HEK293 (cell line): Measurements from ENCODE around the gene DBNL.
A peak's percentile ranks its signal among the peaks of the same experiment; 100 is the strongest.

ENCODE experiments used
- CTCF ChIA-PET: fragments of 350-600 bp; formaldehyde crosslinking; extraction: SDS; loops from one replicate; lab custom pipeline; 2021; ENCODE audit warnings: antibody characterized with exemption; lab: Yijun Ruan, JAX
- POLR2A ChIA-PET: fragments of 300-600 bp; formaldehyde crosslinking; extraction: SDS; loops from one replicate; lab custom pipeline; 2020; ENCODE audit warnings: antibody characterized with exemption, inconsistent platforms; lab: Yijun Ruan, JAX
- H3K27ac ChIP-seq: fragments of 200-500 bp; sonication (Bioruptor generic); 2 replicates; pipeline ENCODE4 v1.5.1; 2014; ENCODE audit warnings: low read depth, low read length, control low read depth, inconsistent platforms; ENCODE audit errors: extremely low read depth
- H3K36me3 ChIP-seq, 2 experiments: fragments of 200-500 bp in 1 of 2; sonication (Bioruptor generic) in 1 of 2; 1 replicate in 1 of 2; 2 replicates in 1 of 2; pipeline ENCODE4 v1.5.1; 2014 to 2017; ENCODE audit warnings: inconsistent platforms in 2 of 2, low read length in 2 of 2; ENCODE audit not compliant: control insufficient read depth in 2 of 2, insufficient read depth in 1 of 2
- H3K4me1 ChIP-seq: fragments of 200-500 bp; sonication (Bioruptor generic); 2 replicates; pipeline ENCODE4 v1.5.1; 2014; ENCODE audit warnings: mild to moderate bottlenecking, low read length, inconsistent platforms; ENCODE audit not compliant: control insufficient read depth, insufficient read depth
- H3K4me3 ChIP-seq: 2 replicates; pipeline ENCODE4 v1.5.1; 2011; ENCODE audit warnings: low read depth, mild to moderate bottlenecking, control low read depth, low read length, moderate library complexity
- H3K9me3 ChIP-seq: fragments of 200-500 bp; sonication (Bioruptor generic); 2 replicates; pipeline ENCODE4 v1.5.1; 2014; ENCODE audit warnings: low read depth, low read length, inconsistent platforms; ENCODE audit not compliant: control insufficient read depth, insufficient read depth
- AEBP2 ChIP-seq: fragments of 450-650 bp; formaldehyde crosslinking; IDR thresholded peaks from 2 replicates; pipeline ENCODE4 v1.5.1; 2016; ENCODE audit warnings: missing biosample characterization, missing genetic modification characterization, borderline replicate concordance
- BCL11A ChIP-seq: fragments of 450-650 bp; formaldehyde crosslinking; IDR thresholded peaks from 2 replicates; pipeline ENCODE4 v1.5.1; 2016; ENCODE audit warnings: low read depth, missing biosample characterization, missing genetic modification characterization
- ELK4 ChIP-seq: IDR thresholded peaks from 2 replicates; pipeline ENCODE4 v1.6.1; 2011; ENCODE audit warnings: mild to moderate bottlenecking, low read depth, low read length, borderline replicate concordance
- GLIS1 ChIP-seq: fragments of 450-650 bp; formaldehyde crosslinking; IDR thresholded peaks from 2 replicates; pipeline ENCODE4 v1.5.1; 2016; ENCODE audit warnings: missing biosample characterization, missing genetic modification characterization
- KLF16 ChIP-seq: fragments of 450-650 bp; formaldehyde crosslinking; IDR thresholded peaks from 2 replicates; pipeline ENCODE4 v1.5.1; 2017; ENCODE audit warnings: missing biosample characterization, missing genetic modification characterization
- KLF17 ChIP-seq: fragments of 450-650 bp; formaldehyde crosslinking; IDR thresholded peaks from 2 replicates; pipeline ENCODE4 v1.5.1; 2016; ENCODE audit warnings: missing biosample characterization, missing genetic modification characterization
- RBAK ChIP-seq: fragments of 450-650 bp; formaldehyde crosslinking; IDR thresholded peaks from 2 replicates; pipeline ENCODE4 v1.5.1; 2016; ENCODE audit warnings: missing biosample characterization, missing genetic modification characterization
- REST ChIP-seq: fragments of 450-650 bp; formaldehyde crosslinking; IDR thresholded peaks from 2 replicates; pipeline ENCODE4 v1.5.1; 2016; ENCODE audit warnings: missing biosample characterization, missing genetic modification characterization
- ZBTB17 ChIP-seq: fragments of 450-650 bp; formaldehyde crosslinking; IDR thresholded peaks from 2 replicates; pipeline ENCODE4 v1.5.1; 2016; ENCODE audit warnings: missing biosample characterization, missing genetic modification characterization
- ZNF16 ChIP-seq: fragments of 450-650 bp; formaldehyde crosslinking; IDR thresholded peaks from 2 replicates; pipeline ENCODE4 v1.5.1; 2016; ENCODE audit warnings: low read depth, missing biosample characterization, missing genetic modification characterization
- ZNF221 ChIP-seq: fragments of 450-650 bp; formaldehyde crosslinking; IDR thresholded peaks from 2 replicates; pipeline ENCODE4 v1.5.1; 2017; ENCODE audit warnings: missing biosample characterization, missing genetic modification characterization, borderline replicate concordance
- ZNF433 ChIP-seq: fragments of 450-650 bp; formaldehyde crosslinking; IDR thresholded peaks from 2 replicates; pipeline ENCODE4 v1.5.1; 2016; ENCODE audit warnings: missing biosample characterization, missing genetic modification characterization, low read depth
- ZNF514 ChIP-seq: fragments of 450-650 bp; formaldehyde crosslinking; IDR thresholded peaks from 2 replicates; pipeline ENCODE4 v1.5.1; 2016; ENCODE audit warnings: missing biosample characterization, missing genetic modification characterization
- ZNF571 ChIP-seq: fragments of 450-650 bp; formaldehyde crosslinking; IDR thresholded peaks from 2 replicates; pipeline ENCODE4 v1.5.0; 2017; ENCODE audit warnings: missing biosample characterization, missing genetic modification characterization
- ZNF580 ChIP-seq: fragments of 450-650 bp; formaldehyde crosslinking; IDR thresholded peaks from 2 replicates; pipeline ENCODE4 v1.5.1; 2016; ENCODE audit warnings: missing biosample characterization, missing genetic modification characterization
- ZNF610 ChIP-seq: fragments of 450-650 bp; formaldehyde crosslinking; IDR thresholded peaks from 2 replicates; pipeline ENCODE4 v1.5.1; 2016; ENCODE audit warnings: missing biosample characterization, missing genetic modification characterization, borderline replicate concordance
- ZNF626 ChIP-seq: fragments of 450-650 bp; sonication (Bioruptor Pico); formaldehyde crosslinking; IDR thresholded peaks from 2 replicates; pipeline ENCODE4 v1.5.1; 2018; ENCODE audit warnings: missing biosample characterization, missing genetic modification characterization, inconsistent platforms
- ZNF670 ChIP-seq: fragments of 450-650 bp; formaldehyde crosslinking; IDR thresholded peaks from 2 replicates; pipeline ENCODE4 v1.5.1; 2016; ENCODE audit warnings: missing biosample characterization, missing genetic modification characterization, low read depth
- ZNF785 ChIP-seq: fragments of 450-650 bp; formaldehyde crosslinking; IDR thresholded peaks from 2 replicates; pipeline ENCODE4 v1.5.1; 2016; ENCODE audit warnings: missing biosample characterization, missing genetic modification characterization

The DBNL gene

GRCh38 chr7:44101303-44101965 lies 56.9 kb downstream of the DBNL start:
- ChIA-PET CTCF (interaction anchor here (1.3 kb wide), 1 partner anchor 96 kb away, joined by 3 read pairs; no protein-coding TSS in a partner anchor), POLR2A (no interaction called here)
- Histone ChIP-seq H3K27ac (no peak overlapping the region), H3K36me3 (no peaks in the 10 kb centered on the region), H3K4me1 (no peaks in the 10 kb centered on the region), H3K9me3 (no peaks in the 10 kb centered on the region)
- TF ChIP-seq ZBTB17 (tag by site-specific recombination): no peak
- TF ChIP-seq ZNF571: no peak
- no peak for TF ChIP-seq KLF17 (tag by site-specific recombination)
- TF ChIP-seq KLF16: no peak
- TF ChIP-seq, all 188 proteins: peak for 0
- H3K4me3 ChIP-seq: no peak overlapping the region

- Histone ChIP-seq H3K9me3 (no peaks in the 10 kb centered on the region), H3K4me1 (no peaks in the 10 kb centered on the region), H3K4me3 (no peak overlapping the region), H3K27ac (no peak overlapping the region), H3K36me3 (no peaks in the 10 kb centered on the region)
- POLR2A ChIA-PET: no interaction called here
- CTCF ChIA-PET: interaction anchor here (1.3 kb wide), 1 partner anchor 95 kb away, joined by 3 read pairs; no protein-coding TSS in a partner anchor
- no peak for TF ChIP-seq ZNF670 (tag by site-specific recombination)
- TF ChIP-seq ZNF221 (tag by site-specific recombination): no peak
- no peak for TF ChIP-seq ZNF580
- TF ChIP-seq REST (tag by site-specific recombination): no peak
- TF ChIP-seq RBAK (tag by site-specific recombination): no peak
- TF ChIP-seq ZNF785 (tag by site-specific recombination): no peak
- no peak for TF ChIP-seq ELK4
These were observed 57.7 kb downstream of the DBNL start for GRCh38 chr7:44101966-44102845.

GRCh38 chr7:44102846-44103565 lies 58.5 kb downstream of the DBNL start:
- Histone ChIP-seq H3K4me1 (no peaks in the 10 kb centered on the region), H3K4me3 (no peak overlapping the region), H3K27ac (no peak overlapping the region), H3K36me3 (no peaks in the 10 kb centered on the region), H3K9me3 (no peaks in the 10 kb centered on the region)
- TF ChIP-seq ZNF610 (tag by site-specific recombination): no peak
- TF ChIP-seq GLIS1 (tag by site-specific recombination): peak; percentile 76
- no peak for TF ChIP-seq BCL11A (tag by site-specific recombination)
- no peak for TF ChIP-seq ZNF514 (tag by site-specific recombination)
- TF ChIP-seq AEBP2 (tag by site-specific recombination): no peak
- TF ChIP-seq ZNF16 (tag by site-specific recombination): no peak
- no peak for TF ChIP-seq ZNF433
- TF ChIP-seq ZNF626 (tag by site-specific recombination): no peak
- TF ChIP-seq RBAK (tag by site-specific recombination): no peak
- ChIA-PET CTCF (interaction anchor here (1.3 kb wide), 1 partner anchor 94 kb away, joined by 3 read pairs; no protein-coding TSS in a partner anchor), POLR2A (no interaction called here)
